ENCODE measurements around the gene MTHFS.
"Not testable (repeated sequence)": the region's sequence is repeated elsewhere in the genome, so short reads cannot be mapped to it uniquely, and the experiment has no call there.

The MTHFS gene

GRCh38 chr15:79923079-79923514 lies 26.3 kb upstream of the MTHFS start:
- Mint-ChIP-seq H3K4me3 (peak overlapping the region; percentile 95), H3K36me3 (ENCODE audit: low read depth) (peaks cover 45% of the 10 kb centered on the region), H3K27ac (peak overlapping the region; percentile 95), H3K27me3 (ENCODE audit: low read depth) (no peaks in the 10 kb centered on the region), H3K4me1 (ENCODE audit: low read depth) (peaks cover 12% of the 10 kb centered on the region), H3K9me3 (peaks cover 26% of the 10 kb centered on the region)
- DNase-seq (ENCODE audit: low spot score): peak; percentile 76

DNA sequence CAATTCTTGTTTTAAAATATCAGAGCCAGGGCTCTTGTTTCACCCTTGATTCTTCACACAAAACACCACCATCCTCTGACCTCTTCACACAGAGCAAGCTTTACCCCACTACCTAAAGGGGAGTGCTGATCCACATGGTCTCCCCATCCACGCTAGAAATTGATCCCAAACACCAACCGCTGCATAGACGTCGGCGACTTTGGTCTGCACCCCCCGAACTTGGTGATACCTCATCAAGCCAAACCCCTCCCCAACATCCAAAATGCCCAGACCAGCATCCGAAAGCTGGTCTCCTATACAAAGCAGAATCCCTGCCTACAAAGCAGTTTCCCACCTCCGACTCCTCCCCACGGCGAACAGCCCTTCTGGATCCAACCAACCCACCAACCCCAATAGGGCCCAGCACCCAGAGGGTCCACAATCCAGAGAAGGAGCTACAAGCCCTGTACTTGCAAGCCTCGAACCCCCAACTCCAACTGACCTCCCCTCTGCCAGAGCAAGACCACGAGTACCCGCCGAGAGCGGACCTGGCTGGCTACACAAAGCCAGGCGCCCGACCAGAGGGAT lies 25.8 kb upstream of the MTHFS start:
- Mint-ChIP-seq H3K4me3 (peak overlapping the region; percentile 95), H3K4me1 (ENCODE audit: low read depth) (peaks cover 12% of the 10 kb centered on the region), H3K27me3 (ENCODE audit: low read depth) (no peaks in the 10 kb centered on the region), H3K36me3 (ENCODE audit: low read depth) (peaks cover 50% of the 10 kb centered on the region), H3K27ac (peak overlapping the region; percentile 95), H3K9me3 (peaks cover 31% of the 10 kb centered on the region)
- DNase-seq (ENCODE audit: low spot score): no peak

DNA sequence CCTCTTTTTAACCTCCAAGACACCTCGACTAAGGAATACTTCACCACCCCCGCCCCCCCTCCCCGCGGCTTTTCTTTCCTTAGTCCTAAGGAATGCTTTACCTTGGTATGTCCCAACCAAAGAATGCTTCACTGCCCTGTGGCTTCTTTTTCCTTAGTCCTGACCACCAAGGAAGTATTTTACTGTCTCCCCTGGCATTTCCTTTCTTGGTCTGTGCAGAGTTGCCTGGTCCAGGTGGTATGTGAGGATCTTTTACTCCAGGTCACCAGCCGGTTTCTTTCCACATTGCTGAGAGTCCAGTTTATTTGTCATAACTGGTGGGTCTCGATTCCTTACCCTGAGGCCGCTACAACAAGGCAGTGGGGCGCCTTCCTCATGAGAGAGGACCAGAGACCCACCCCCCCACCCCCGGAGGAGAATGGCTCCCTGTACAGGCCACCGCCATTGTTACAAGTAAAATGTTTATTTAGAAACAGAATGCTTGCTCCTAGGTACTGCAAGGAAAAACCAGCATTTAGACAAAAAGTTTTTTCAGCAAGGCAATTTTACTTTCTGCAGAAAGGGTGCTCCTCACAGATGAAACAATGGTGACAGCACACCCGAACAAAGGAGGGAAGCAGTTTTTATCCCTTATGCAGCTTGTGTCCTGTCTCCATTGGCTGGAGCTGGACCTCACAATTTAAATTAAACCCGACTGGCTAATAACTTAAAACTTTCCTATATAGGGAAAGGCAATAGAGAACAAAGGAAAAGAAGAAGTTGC lies 23.1 kb upstream of the MTHFS start:
- H3K27ac Mint-ChIP-seq: no peak overlapping the region
- no peak for DNase-seq (ENCODE audit: low spot score)
- H3K9me3 Mint-ChIP-seq: peaks cover 51% of the 10 kb centered on the region
- H3K4me1 Mint-ChIP-seq (ENCODE audit: low read depth): peaks cover 12% of the 10 kb centered on the region
- H3K36me3 Mint-ChIP-seq (ENCODE audit: low read depth): peaks cover 71% of the 10 kb centered on the region
- no peaks in the 10 kb centered on the region for H3K27me3 Mint-ChIP-seq (ENCODE audit: low read depth)
- H3K4me3 Mint-ChIP-seq: no peak overlapping the region

DNA sequence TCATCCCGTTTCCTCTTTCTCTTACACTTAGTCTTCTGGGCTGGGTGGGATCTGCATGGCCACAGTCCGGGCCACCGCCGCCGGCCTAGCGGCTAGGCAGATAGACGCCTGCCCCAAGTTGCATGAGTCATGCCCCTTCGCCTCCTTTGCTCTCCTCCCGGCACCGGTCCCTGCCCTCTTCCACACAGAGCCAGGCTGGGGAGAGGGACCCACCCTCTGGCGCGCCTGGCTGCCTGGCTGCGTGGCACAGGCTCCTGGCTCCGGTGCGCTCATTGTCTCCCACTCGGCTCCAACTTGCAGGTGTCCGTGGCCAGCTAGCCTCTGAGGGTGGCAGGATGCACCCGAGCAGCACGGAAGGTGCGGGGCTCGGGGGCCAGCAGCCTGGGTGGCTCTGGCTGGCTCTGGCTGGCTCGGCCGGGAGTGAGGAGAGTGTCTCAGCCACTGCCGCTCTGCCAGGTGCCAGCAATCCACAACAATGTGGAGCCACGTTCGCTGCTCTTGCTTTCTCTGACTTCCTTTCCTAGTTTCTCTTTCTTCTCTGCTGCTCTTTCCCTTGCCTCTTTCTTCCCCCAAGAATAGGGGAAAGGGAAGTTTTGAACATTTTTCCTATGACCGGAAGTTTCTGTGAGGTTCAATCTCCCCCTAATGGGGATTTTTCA lies 22.4 kb upstream of the MTHFS start:
- Mint-ChIP-seq H3K36me3 (ENCODE audit: low read depth) (peaks cover 78% of the 10 kb centered on the region), H3K9me3 (peaks cover 58% of the 10 kb centered on the region), H3K27ac (no peak overlapping the region), H3K27me3 (ENCODE audit: low read depth) (no peaks in the 10 kb centered on the region), H3K4me3 (no peak overlapping the region), H3K4me1 (ENCODE audit: low read depth) (peaks cover 12% of the 10 kb centered on the region)
- DNase-seq (ENCODE audit: low spot score): no peak

GRCh38 chr15:79918278-79918677 lies 21.5 kb upstream of the MTHFS start:
- Mint-ChIP-seq H3K27me3 (ENCODE audit: low read depth) (no peaks in the 10 kb centered on the region), H3K9me3 (peaks cover 65% of the 10 kb centered on the region), H3K27ac (no peak overlapping the region), H3K4me3 (no peak overlapping the region), H3K4me1 (ENCODE audit: low read depth) (peaks cover 12% of the 10 kb centered on the region), H3K36me3 (ENCODE audit: low read depth) (peaks cover 86% of the 10 kb centered on the region)
- no peak for DNase-seq (ENCODE audit: low spot score)

DNA sequence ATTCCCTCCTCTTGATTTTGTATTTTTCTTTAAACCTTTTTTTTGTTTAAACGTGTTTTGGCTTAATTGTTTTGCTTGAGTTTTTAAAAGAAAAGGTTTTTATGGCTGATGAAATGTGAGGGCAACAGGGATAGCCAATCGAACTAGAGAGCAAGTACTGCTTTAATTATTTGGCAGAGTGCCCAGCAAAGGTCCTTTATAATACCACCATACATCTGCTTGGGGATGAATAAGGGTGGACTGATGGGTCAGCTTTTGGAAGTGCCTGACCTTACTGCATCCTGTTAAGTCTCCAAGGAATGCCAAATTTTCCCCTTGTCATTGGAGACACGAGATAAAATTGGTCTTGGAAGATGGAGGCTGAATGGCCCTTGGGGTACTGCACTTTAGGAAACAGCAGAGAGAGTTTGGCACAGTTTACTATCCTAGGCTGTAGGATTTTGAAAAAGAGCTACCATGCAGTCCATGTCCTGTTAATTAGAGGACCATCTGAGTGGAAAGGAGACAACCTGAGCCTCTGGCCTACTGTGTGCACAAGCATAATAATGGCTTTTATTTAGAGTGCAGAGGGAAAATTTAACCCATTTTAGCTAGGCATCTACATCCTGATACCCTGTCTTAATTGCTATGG lies 19.8 kb upstream of the MTHFS start:
- Mint-ChIP-seq H3K9me3 (peaks cover 67% of the 10 kb centered on the region), H3K4me1 (ENCODE audit: low read depth) (peaks cover 3% of the 10 kb centered on the region), H3K27me3 (ENCODE audit: low read depth) (no peaks in the 10 kb centered on the region), H3K4me3 (no peak overlapping the region), H3K36me3 (ENCODE audit: low read depth) (peaks cover 80% of the 10 kb centered on the region), H3K27ac (no peak overlapping the region)
- no peak for DNase-seq (ENCODE audit: low spot score)

- not testable (repeated sequence) for H3K4me1 Mint-ChIP-seq (ENCODE audit: low read depth); H3K27me3 Mint-ChIP-seq (ENCODE audit: low read depth); H3K27ac Mint-ChIP-seq; DNase-seq (ENCODE audit: low spot score); H3K4me3 Mint-ChIP-seq
- Mint-ChIP-seq H3K9me3 (peaks cover 63% of the 10 kb centered on the region), H3K36me3 (ENCODE audit: low read depth) (peaks cover 78% of the 10 kb centered on the region)
Measured at GRCh38 chr15:79915776-79916501, 19.1 kb upstream of the MTHFS start.

DNA sequence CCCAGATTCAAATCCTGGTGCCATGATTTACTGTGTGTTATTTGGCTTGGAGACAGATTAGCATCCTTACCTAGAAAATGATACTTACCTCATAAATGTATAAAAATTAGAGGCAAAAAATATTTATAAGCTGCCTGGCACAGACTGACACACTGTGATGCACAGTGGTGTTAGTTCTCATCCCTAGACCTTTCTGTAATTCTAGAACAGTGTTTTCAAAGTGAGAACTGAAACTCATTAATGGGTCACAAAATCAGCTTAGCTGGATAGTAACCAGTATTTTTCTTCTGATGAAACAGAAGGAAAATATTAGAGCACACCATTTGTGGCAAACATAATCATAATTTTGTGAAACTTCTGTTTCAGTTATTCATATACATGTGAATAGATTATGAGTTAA lies 17.9 kb upstream of the MTHFS start:
- no peak overlapping the region for H3K4me3 Mint-ChIP-seq
- H3K36me3 Mint-ChIP-seq (ENCODE audit: low read depth): peaks cover 78% of the 10 kb centered on the region
- H3K4me1 Mint-ChIP-seq (ENCODE audit: low read depth): peaks cover 5% of the 10 kb centered on the region
- H3K27ac Mint-ChIP-seq: no peak overlapping the region
- no peak for DNase-seq (ENCODE audit: low spot score)
- H3K27me3 Mint-ChIP-seq (ENCODE audit: low read depth): no peaks in the 10 kb centered on the region
- H3K9me3 Mint-ChIP-seq: peaks cover 70% of the 10 kb centered on the region

DNA sequence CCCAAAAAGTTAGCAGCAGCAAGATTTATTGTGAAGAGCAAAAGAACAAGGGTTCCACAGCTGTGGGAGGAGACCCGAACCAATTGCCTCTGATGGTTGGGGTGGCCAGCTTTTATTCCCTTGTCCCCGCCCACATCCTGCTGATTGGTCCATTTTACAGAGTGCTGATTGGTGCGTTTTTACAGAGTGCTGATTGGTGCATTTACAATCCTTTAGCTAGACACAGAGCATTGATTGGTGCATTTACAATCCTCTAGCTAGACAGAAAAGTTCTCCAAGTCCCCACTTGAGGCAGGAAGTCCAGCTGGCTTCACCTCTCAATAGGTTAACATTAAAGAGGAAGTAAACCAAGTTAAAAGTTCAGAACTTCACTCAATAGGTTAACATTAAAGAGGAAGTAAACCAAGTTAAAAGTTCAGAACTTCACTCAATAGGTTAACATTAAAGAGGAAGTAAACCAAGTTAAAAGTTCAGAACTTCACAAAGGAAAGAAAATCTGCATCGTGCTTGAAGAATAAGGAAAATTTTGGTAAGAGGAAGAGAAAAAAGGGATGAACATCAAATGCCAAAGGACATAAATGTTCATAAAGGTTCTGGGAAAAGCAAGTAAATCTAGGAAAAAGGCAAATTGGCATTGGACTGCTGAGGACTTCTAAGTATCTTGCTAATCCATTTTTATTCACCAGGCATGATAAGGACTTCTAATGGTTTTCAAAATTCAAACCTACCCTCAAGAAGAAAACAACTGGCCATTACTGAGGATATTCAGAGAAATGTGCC lies 12.9 kb upstream of the MTHFS start:
- DNase-seq (ENCODE audit: low spot score); H3K27ac Mint-ChIP-seq; H3K27me3 Mint-ChIP-seq (ENCODE audit: low read depth); H3K4me1 Mint-ChIP-seq (ENCODE audit: low read depth); H3K4me3 Mint-ChIP-seq: not testable (repeated sequence)
- H3K36me3 Mint-ChIP-seq (ENCODE audit: low read depth): peaks cover 62% of the 10 kb centered on the region
- H3K9me3 Mint-ChIP-seq: peaks cover 37% of the 10 kb centered on the region

- Mint-ChIP-seq H3K27me3 (ENCODE audit: low read depth) (no peaks in the 10 kb centered on the region), H3K4me1 (ENCODE audit: low read depth) (peaks cover 16% of the 10 kb centered on the region), H3K27ac (no peak overlapping the region)
Measured at GRCh38 chr15:79904271-79904670, 7.5 kb upstream of the MTHFS start.

DNA sequence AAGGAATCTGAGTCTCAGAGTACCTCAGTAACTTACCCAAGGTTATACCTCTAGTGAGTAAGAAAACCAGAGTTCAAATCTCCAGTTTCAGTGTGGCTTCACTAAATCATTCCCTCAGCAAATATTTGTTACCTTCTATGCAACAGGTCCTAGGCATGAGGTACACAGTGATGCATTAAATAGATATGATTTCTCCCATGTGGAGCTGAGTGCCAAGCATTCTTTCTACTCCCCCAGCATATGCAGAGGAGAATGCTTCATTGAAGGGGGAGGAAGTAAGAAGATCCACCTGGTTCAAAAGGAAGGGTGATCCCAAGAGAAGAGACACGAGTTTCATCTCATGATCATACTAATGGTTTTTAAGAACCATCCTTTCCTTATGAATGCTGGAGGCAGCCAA lies 6.8 kb upstream of the MTHFS start:
- Mint-ChIP-seq H3K27me3 (ENCODE audit: low read depth) (no peaks in the 10 kb centered on the region), H3K4me1 (ENCODE audit: low read depth) (peaks cover 16% of the 10 kb centered on the region), H3K36me3 (ENCODE audit: low read depth) (peaks cover 32% of the 10 kb centered on the region), H3K4me3 (no peak overlapping the region), H3K27ac (no peak overlapping the region), H3K9me3 (no peaks in the 10 kb centered on the region)
- DNase-seq (ENCODE audit: low spot score): no peak

More at GRCh38 chr15:79904271-79904670, 7.5 kb upstream of the MTHFS start:
- peaks cover 37% of the 10 kb centered on the region for H3K36me3 Mint-ChIP-seq (ENCODE audit: low read depth)
- no peak overlapping the region for H3K4me3 Mint-ChIP-seq
- peaks cover 2% of the 10 kb centered on the region for H3K9me3 Mint-ChIP-seq
- DNase-seq (ENCODE audit: low spot score): no peak

DNA sequence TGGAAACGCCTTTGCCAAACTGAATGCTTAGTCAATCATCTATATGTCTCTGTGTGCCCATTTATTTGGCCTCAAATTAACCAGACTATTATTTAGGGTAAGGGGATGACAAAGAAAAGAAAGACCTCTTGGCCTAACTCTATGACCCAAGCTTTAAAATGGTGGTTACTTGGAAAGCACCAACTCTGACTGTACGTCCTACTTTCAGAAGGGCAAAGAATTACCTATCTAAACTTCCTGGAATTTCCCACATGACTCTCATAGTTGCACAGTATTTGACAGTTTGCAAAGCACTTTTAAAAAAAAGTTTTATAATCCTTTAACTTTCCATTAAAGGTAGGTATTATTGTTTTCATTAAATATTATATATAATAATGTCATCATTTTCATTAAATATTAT lies 6.3 kb upstream of the MTHFS start:
- Mint-ChIP-seq H3K4me1 (ENCODE audit: low read depth) (peaks cover 19% of the 10 kb centered on the region), H3K27ac (no peak overlapping the region), H3K36me3 (ENCODE audit: low read depth) (peaks cover 31% of the 10 kb centered on the region), H3K4me3 (no peak overlapping the region), H3K27me3 (ENCODE audit: low read depth) (no peaks in the 10 kb centered on the region), H3K9me3 (no peaks in the 10 kb centered on the region)
- no peak for DNase-seq (ENCODE audit: low spot score)

DNA sequence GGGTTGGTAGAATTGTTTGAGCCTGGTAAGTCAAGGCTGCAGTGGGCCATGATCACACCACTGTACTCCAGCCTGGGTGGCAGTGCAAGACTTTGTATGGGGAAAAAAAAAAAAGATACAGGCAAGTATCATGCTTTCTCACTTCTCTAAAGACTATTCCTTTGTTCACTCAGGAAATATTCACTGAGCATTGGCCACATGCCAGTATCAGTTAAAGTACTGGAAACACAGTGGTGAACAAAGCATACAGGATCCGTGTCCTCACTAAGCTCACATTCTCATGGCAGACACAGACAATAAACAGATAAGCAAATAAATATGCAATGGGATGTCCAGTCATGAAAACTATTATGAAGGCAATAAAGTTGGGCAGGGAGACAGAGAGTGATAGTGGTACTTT lies 5.1 kb upstream of the MTHFS start:
- H3K4me1 Mint-ChIP-seq (ENCODE audit: low read depth): peaks cover 26% of the 10 kb centered on the region
- no peaks in the 10 kb centered on the region for H3K9me3 Mint-ChIP-seq
- no peak for DNase-seq (ENCODE audit: low spot score)
- no peak overlapping the region for H3K27ac Mint-ChIP-seq
- no peak overlapping the region for H3K4me3 Mint-ChIP-seq
- H3K27me3 Mint-ChIP-seq (ENCODE audit: low read depth): no peaks in the 10 kb centered on the region
- peaks cover 27% of the 10 kb centered on the region for H3K36me3 Mint-ChIP-seq (ENCODE audit: low read depth)

Measured in T-helper 2 cell treated with Interferon-gamma antibody and Interleukin-4, amounts not matched to agents 5 μg/mL and 100 μg/mL, for 36 hours (primary cell).